ENCODE data around the gene SLC13A5.
"Not testable (repeated sequence)": the region's sequence is repeated elsewhere in the genome, so short reads cannot be mapped to it uniquely, and the experiment has no call there.

SLC13A5 gene

GRCh38 chr17:6658411-6658810 is 54.8 kb downstream of the SLC13A5 start:
- DNase-seq: not testable (repeated sequence)

GRCh38 chr17:6657633-6658287 is 55.4 kb downstream of the SLC13A5 start:
- no peak for DNase-seq

GRCh38 chr17:6656797-6657632 is 56.2 kb downstream of the SLC13A5 start:
- not testable (repeated sequence) for DNase-seq

DNA sequence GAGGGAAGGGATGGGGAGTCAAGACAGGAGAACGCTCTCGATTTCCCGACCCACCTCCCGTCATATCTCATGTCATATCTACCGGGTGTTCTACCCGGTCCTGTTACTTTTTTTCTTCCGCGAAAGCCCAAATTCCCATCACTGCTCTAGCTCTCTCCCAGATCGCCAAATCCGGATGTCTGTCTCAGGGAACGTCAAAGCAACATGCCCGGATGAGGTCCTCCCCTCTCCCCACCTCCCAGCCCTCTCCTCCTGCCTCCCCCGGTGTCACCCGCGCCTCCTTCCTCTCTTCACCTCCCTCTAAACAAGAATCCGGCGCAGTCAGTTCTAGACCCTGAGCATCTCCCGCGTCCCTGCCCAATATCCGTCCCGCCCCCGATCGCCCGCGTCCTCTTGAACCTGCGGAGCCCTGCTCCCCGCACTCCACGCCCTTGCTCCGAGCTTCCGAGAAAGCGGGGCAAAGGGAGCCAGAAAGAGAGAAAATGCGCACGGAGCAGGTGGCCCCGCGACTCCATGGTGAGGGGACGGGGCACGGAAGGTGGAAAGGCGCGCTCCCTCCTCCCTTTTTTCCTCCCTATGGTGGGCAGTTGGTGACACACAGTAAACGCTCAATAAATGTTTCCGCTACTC is 57.3 kb downstream of the SLC13A5 start:
- not testable (repeated sequence) for DNase-seq

- peak; percentile 12 to 61 for DNase-seq
Observed at GRCh38 chr17:6654841-6655731, 58.1 kb downstream of the SLC13A5 start.

- no peak for DNase-seq
Observed at GRCh38 chr17:6651919-6652452, 61.2 kb downstream of the SLC13A5 start.

GRCh38 chr17:6651354-6651918 is 61.7 kb downstream of the SLC13A5 start, which contains the start of the genes C17orf100 and MED31:
Gene C17orf100 (plus strand): TSS chr17:6651762. CDS start chr17:6651914, 152 bp downstream.
Gene MED31 (minus strand): TSS chr17:6651605. CDS start chr17:6651528, 77 bp downstream.
- DNase-seq: peak; percentile 75 to 91

GRCh38 chr17:6648181-6648580 is 65.0 kb downstream of the SLC13A5 start:
- peak in 1 of 2 experiments; percentile 32 for DNase-seq

DNA sequence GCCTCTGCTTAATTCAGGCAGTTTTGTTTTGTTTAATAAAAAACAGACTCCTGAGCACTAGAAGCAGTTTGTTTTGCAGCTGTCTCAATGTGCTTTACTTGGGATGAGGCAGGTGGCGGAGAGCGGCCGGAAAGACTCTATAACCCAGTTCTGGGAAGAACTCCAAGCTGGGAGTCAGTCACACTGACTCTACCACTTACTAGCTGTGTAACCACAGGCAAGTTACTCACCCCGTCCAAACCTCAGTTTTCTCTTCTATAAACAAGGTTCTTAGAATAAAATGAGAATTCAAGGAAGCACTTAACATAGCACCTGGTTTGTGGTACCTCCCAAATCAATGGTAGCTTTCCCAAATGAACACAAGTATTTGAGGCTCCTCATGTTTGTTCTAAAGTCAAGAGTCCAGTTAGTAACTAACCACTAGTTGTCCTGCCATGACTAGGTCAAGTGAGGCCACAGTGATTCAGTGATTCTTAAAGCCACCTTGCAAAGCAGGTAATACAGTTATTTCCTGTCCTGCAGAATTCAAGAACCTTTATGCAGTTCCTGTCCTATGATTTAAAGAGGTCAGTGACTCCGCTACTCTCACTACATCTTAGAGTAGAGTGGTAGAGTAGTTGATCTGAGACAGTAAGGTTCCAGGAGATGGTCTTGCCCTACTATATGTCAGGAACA is 69.6 kb downstream of the SLC13A5 start:
- DNase-seq: no peak

DNA sequence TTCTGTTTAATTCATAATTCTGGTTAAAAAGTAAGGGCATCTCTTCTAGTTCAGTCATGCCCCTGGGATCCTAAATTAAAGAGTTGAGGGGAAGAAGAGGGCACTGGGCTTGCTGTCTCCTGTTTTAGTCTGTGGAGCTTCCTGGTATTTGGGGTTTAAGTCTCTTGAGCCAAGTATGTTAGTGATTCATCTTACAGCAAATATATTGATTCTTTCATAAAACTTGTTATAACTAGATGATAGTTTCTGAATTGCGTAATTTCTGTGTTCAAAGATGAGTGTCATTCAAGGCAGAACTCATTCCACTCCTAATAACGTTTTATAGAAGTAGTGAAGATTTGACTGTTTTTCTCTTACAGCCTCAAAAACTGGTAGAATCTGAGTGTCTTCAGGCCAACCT is 70.6 kb downstream of the SLC13A5 start:
- DNase-seq: no peak

DNA sequence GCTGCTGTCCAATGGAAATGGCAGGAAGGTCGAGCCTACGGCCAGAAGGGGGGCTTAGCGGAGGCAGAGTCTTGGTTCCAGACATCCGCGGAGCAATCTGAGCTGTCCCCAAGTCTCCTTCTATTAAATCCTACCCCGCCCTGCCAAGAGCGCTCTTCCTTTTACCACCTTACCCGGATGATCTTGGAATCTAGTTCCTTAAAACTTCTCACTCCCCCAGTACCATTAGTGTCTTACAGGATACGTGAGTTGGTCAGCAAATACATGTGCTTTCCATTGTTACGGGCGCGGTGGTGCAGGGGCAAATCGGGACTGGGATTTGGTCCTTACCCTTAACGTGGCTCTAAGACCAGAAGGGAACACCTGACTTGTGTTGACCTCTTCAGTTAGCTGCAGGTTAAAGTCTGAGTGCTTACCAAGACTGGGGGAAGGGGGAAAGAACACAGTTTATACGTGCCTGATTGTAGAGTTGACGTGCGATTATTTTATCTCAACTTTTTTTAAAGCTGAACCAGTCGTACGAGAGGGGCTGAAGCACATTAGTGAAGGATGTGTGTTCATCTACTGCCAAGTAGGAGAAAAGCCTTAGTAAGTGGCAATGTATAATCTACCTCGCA is 71.8 kb downstream of the SLC13A5 start:
- peak; percentile 10 to 65 for DNase-seq

DNA sequence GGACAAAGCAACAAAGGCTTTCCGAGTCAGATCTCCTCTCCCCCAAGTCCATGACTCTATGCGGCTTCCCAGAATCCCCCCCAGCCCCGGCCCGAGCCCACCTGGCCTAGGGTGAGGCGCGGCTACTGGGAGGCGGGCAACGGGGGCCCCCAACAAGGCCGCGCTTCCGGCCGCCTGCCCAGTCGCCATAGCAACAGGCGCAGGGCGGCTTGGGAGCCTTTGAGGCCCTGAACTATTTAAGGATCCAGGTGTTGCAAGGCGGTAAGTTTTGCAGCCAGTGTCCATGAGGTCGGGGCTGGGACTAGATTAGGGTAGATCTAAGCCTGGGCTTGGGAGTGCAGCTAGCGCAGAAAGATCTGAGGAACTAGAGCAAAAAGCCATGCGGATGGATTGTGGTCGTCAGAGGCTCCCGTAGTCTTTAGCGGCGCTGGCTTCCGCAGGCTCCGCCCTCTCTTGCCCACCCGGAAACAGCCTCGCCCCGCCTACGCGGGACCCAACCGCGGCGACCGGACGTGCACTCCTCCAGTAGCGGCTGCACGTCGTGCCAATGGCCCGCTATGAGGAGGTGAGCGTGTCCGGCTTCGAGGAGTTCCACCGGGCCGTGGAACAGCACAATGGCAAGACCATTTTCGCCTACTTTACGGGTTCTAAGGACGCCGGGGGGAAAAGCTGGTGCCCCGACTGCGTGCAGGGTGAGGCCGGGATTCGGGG is 72.5 kb downstream of the SLC13A5 start, which contains the start of the genes KIAA0753 and TXNDC17:
Gene KIAA0753, minus strand, starts transcription at position 176 of the 711 bp plus-strand sequence. CDS start 5,608 bp downstream, outside the sequence.
Gene TXNDC17, plus strand, starts transcription at position 525 of the 711 bp plus-strand sequence. Its CDS starts 23 bp downstream, at position 548.
- DNase-seq: peak; percentile 76 to 82

DNA sequence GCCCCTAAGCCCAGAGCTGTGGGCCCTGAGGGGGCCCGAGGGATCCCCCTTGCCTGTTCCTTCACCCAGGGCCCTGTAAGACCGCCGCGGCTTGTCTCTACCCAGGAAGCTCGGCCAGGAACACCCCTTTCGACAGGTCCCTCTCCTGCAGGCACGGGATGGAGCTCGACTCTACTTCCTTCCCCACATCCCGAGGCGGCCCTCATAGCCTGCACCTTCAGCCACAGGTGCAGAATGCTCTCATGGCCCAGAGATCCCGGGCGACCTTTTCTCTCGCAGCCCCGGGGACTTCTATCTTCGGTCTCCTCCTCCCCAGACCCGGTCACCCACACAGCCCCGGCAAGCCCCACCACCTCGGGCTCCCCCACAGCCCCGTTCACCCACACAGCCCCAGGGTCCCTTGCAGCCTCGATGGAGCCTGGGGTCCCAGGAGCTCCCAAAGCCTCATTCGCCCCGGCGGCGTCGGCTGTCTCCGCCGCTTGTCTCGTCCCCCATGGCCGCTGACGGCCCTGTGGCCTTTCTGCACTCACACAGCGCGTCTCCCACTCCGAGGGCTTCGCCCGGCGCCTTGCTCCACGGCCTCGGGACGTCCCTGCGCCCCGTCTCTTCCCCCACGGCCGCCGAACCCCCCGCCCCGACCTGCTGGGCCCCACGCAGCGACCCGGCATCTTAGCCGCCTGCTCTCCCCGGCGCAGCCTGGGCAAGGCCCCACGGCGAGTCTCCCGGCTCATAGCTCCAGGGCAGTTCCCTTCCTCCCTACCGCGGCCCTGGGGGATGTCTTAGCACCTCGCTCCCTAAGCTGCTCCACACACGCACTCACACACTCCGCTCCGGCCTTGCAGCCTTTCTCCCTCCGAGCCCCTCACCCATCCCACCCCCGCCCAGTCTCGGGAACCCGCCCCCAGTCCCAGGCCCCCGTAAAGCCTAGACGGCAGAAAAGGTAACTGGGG is 73.3 kb downstream of the SLC13A5 start:
- no peak for DNase-seq

GRCh38 chr17:6639014-6639585 is 74.1 kb downstream of the SLC13A5 start:
- DNase-seq: no peak

DNA sequence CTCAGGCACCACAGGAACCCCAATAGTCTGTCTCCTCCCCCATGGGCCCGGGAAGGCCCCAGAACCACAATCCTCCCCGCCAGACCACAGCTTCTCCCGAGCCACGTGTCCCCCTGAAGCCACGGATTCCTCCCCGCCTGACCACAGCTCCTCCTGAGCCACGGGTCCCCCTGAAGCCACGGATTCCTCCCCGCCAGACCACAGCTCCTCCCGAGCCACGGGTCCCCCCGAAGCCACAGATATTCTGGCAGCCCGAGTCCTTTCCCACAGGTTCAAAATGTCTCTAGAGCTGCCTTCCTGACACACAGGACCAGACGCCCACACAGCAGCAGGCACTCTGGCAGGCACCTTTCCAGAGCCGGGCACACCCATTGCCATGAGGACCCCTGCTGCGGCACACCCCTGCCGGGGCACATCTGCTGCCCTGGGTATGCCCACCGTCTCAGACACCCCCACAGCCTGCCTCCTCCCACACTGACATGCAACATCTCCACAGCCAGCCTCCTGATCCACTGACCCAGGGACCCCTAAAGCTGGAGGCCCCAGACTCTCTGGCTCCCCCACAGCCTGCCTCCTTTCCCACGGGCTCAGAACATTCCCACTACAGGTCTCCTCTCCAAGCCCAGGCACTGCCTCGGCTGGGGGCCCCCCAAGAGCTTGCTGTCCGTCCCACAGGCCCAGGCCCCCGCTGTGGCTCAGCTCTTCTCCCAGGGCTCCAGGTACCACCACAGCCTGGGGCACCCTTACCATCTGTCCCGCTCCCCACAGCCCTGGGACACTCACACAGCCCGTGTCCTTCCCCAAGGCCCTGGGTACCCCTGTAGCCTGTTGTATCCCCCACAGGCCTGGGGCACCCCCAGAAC is 74.9 kb downstream of the SLC13A5 start:
- no peak for DNase-seq

DNA sequence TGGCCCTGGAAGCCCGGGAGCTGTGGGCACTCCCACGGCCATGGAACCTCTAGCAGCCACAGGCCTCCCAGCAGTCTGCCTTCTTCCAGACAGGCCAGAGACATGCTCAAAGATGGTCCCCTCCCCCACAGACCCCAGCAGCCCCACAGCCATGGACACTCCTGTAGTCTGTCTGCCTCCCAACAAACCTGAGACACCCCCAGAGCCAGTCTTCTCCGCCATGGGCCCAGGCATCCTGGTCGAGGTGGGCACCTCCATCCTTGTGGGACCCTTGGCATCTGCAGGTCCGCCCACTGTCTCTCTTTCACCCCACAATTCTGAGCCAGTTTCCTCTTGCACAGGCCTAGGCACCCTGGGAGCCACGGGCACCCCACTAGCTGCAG is 75.7 kb downstream of the SLC13A5 start:
- no peak for DNase-seq
